ENCODE measurements around the gene NFATC1. TPM values are rescaled to one million over a fixed set of nuclear protein-coding genes. Genes with fewer than 3 reads are reported as not detected.

Gene NFATC1
- polyA plus RNA-seq, 1 donor from 2014 or later: 0.37 TPM

GRCh38 chr18:79429785-79430281 lies 34.1 kb downstream of the NFATC1 start:
- no peaks in the 10 kb centered on the region for H4K20me1 ChIP-seq (ENCODE audit: insufficient read depth)
- no peak overlapping the region for H3K4me2 ChIP-seq (ENCODE audit: low read length)
- H3K27ac ChIP-seq (ENCODE audit: low read length): no peak overlapping the region

More at GRCh38 chr18:79429785-79430281, 34.1 kb downstream of the NFATC1 start:
- Histone ChIP-seq H2AFZ (ENCODE audit: low read depth, low read length) (no peak overlapping the region), H3K4me3 (ENCODE audit: low read length) (no peak overlapping the region), H3F3A (ENCODE audit: insufficient read depth, low read length, poor library complexity, severe bottlenecking) (no peaks in the 10 kb centered on the region), H3K9me2 (ENCODE audit: insufficient read depth, low read length) (no peaks in the 10 kb centered on the region), H3K9ac (ENCODE audit: low read length) (no peak overlapping the region), H3K27me3 (ENCODE audit: insufficient read depth, low read depth, low read length) (no peaks in the 10 kb centered on the region), H3K9me3 (ENCODE audit: low read length) (no peaks in the 10 kb centered on the region), H3K36me3 (ENCODE audit: insufficient read depth, low read length) (no peaks in the 10 kb centered on the region), H3K79me2 (replicated peaks; ENCODE audit: insufficient read depth, low read length) (no peaks in the 10 kb centered on the region)
- TF ChIP-seq POLR2AphosphoS5 (IDR thresholded peaks at IDR 0.05) (no peak), RAD21 (conservative IDR thresholded peaks at IDR 0.05) (no peak), SMC3 (conservative IDR thresholded peaks at IDR 0.05; ENCODE audit: poor library complexity) (no peak), EP300 (conservative IDR thresholded peaks at IDR 0.05; ENCODE audit: poor library complexity, severe bottlenecking) (no peak), EZH2 (IDR thresholded peaks at IDR 0.05; ENCODE audit: borderline replicate concordance, insufficient read depth, low read length, poor library complexity, severe bottlenecking) (no peak), MXI1 (conservative IDR thresholded peaks at IDR 0.05; ENCODE audit: poor library complexity, severe bottlenecking) (no peak), REST (IDR thresholded peaks at IDR 0.05; ENCODE audit: borderline replicate concordance) (no peak), TAF1 (IDR thresholded peaks at IDR 0.05; ENCODE audit: low read depth) (no peak), CTCF (IDR thresholded peaks at IDR 0.05; ENCODE audit: poor library complexity, severe bottlenecking) (no peak)
